Measurements from ENCODE around the gene GRAMD1A.

Gene GRAMD1A

GRCh38 chr19:35038623-35039512 lies 38.7 kb downstream of the GRAMD1A start:
- Histone ChIP-seq H4K91ac (ENCODE audit: low read depth, low read length, poor library complexity) (no peak overlapping the region), H2BK15ac (ENCODE audit: low read length) (peak overlapping the region; percentile 85), H3K14ac (ENCODE audit: low read length) (no peak overlapping the region), H3K27ac (replicated peaks; ENCODE audit: low read length) (no peak overlapping the region), H3K4me2 (ENCODE audit: insufficient read depth, low read length, poor library complexity, severe bottlenecking) (no peak overlapping the region), H2AFZ (ENCODE audit: low read length) (no peak overlapping the region), H3K4me1 (ENCODE audit: control insufficient read depth in 2 of 2, insufficient read depth in 1 of 2, low read depth in 1 of 2, low read length in 2 of 2) (peaks cover 14 to 17% of the 10 kb centered on the region in 2 donors), H2BK12ac (ENCODE audit: low read length) (peak overlapping the region; percentile 7), H3K9me3 (replicated peaks in 1 of 2; ENCODE audit: control insufficient read depth in 2 of 2, insufficient read depth in 1 of 2, low read depth in 1 of 2, low read length in 2 of 2) (no peaks in the 10 kb centered on the region), H3K18ac (ENCODE audit: low read length) (peak overlapping the region; percentile 59), H2BK120ac (ENCODE audit: low read depth, low read length) (peak overlapping the region; percentile 31), H3K23ac (ENCODE audit: low read depth, low read length, poor library complexity) (peak overlapping the region; percentile 89), H3K36me3 (replicated peaks in 1 of 2; ENCODE audit: control insufficient read depth in 2 of 2, insufficient read depth in 2 of 2, low read length in 2 of 2) (no peaks in the 10 kb centered on the region), H3K4ac (ENCODE audit: low read length) (peak overlapping the region; percentile 23), H3K9ac (ENCODE audit: low read depth, low read length, poor library complexity) (peak overlapping the region; percentile 53), H3K79me1 (ENCODE audit: low read depth, low read length) (peaks cover 2% of the 10 kb centered on the region), H2BK5ac (ENCODE audit: low read length) (peak overlapping the region; percentile 53), H4K8ac (ENCODE audit: low read depth, low read length) (no peak overlapping the region), H3K27me3 (ENCODE audit: control insufficient read depth in 3 of 3, insufficient read depth in 3 of 3, low read depth in 1 of 3, low read length in 3 of 3) (peaks cover 0 to 10% (median 0%) of the 10 kb centered on the region in 3 experiments), H2AK5ac (ENCODE audit: low read depth, low read length) (peak overlapping the region; percentile 71), H3K4me3 (ENCODE audit: low read length in 2 of 2) (no peak overlapping the region)
- no peak for DNase-seq (ENCODE audit: low spot score)
- WGBS, 2 donors (ENCODE audit: extremely low coverage in 2 of 2, insufficient read length in 2 of 2, insufficient replicate concordance in 1 of 2): no CpG with 5 or more reads among the region's 17 CpGs

- peak overlapping the region; percentile 31 for H2BK120ac ChIP-seq (ENCODE audit: low read depth, low read length)
- H3K23ac ChIP-seq (ENCODE audit: low read depth, low read length, poor library complexity): peak overlapping the region; percentile 90
- H3K79me1 ChIP-seq (ENCODE audit: low read depth, low read length): peaks cover 2% of the 10 kb centered on the region
- H4K8ac ChIP-seq (ENCODE audit: low read depth, low read length): no peak overlapping the region
- H3K4me1 ChIP-seq (ENCODE audit: control insufficient read depth in 2 of 2, insufficient read depth in 1 of 2, low read depth in 1 of 2, low read length in 2 of 2): peaks cover 14 to 17% of the 10 kb centered on the region in 2 donors
- H3K14ac ChIP-seq (ENCODE audit: low read length): no peak overlapping the region
- H2BK5ac ChIP-seq (ENCODE audit: low read length): peak overlapping the region; percentile 5
- H3K4ac ChIP-seq (ENCODE audit: low read length): peak overlapping the region; percentile 89
- H3K4me2 ChIP-seq (ENCODE audit: insufficient read depth, low read length, poor library complexity, severe bottlenecking): peak overlapping the region; percentile 57
- H3K36me3 ChIP-seq (replicated peaks in 1 of 2; ENCODE audit: control insufficient read depth in 2 of 2, insufficient read depth in 2 of 2, low read length in 2 of 2): no peaks in the 10 kb centered on the region
- H3K18ac ChIP-seq (ENCODE audit: low read length): peak overlapping the region; percentile 74
- WGBS, 2 donors (ENCODE audit: extremely low coverage in 2 of 2, insufficient read length in 2 of 2, insufficient replicate concordance in 1 of 2): no CpG with 5 or more reads among the region's 39 CpGs
- peak overlapping the region; percentile 38 for H4K91ac ChIP-seq (ENCODE audit: low read depth, low read length, poor library complexity)
- no peak for DNase-seq (ENCODE audit: low spot score)
- peak overlapping the region; percentile 94 for H2AFZ ChIP-seq (ENCODE audit: low read length)
- peak overlapping the region; percentile 86 for H2BK15ac ChIP-seq (ENCODE audit: low read length)
- H3K27ac ChIP-seq (replicated peaks; ENCODE audit: low read length): no peak overlapping the region
- H3K9me3 ChIP-seq (replicated peaks in 1 of 2; ENCODE audit: control insufficient read depth in 2 of 2, insufficient read depth in 1 of 2, low read depth in 1 of 2, low read length in 2 of 2): no peaks in the 10 kb centered on the region
- peaks cover 0 to 10% (median 0%) of the 10 kb centered on the region in 3 experiments for H3K27me3 ChIP-seq (ENCODE audit: control insufficient read depth in 3 of 3, insufficient read depth in 3 of 3, low read depth in 1 of 3, low read length in 3 of 3)
- H3K9ac ChIP-seq (ENCODE audit: low read depth, low read length, poor library complexity): peak overlapping the region; percentile 63
- H3K4me3 ChIP-seq (ENCODE audit: low read length in 2 of 2): peak overlapping the region in 1 of 2 donors; percentile 29
- peak overlapping the region; percentile 22 for H2BK12ac ChIP-seq (ENCODE audit: low read length)
- H2AK5ac ChIP-seq (ENCODE audit: low read depth, low read length): peak overlapping the region; percentile 96
Observed at GRCh38 chr19:35039881-35040825, 40.0 kb downstream of the GRAMD1A start.

- Histone ChIP-seq H3K4me3 (ENCODE audit: low read length in 2 of 2) (no peak overlapping the region), H3K79me1 (ENCODE audit: low read depth, low read length) (peaks cover 2% of the 10 kb centered on the region), H3K23ac (ENCODE audit: low read depth, low read length, poor library complexity) (peak overlapping the region; percentile 90), H2AFZ (ENCODE audit: low read length) (peak overlapping the region; percentile 94), H2BK120ac (ENCODE audit: low read depth, low read length) (peak overlapping the region; percentile 77), H3K4me1 (ENCODE audit: control insufficient read depth in 2 of 2, insufficient read depth in 1 of 2, low read depth in 1 of 2, low read length in 2 of 2) (peaks cover 14 to 17% of the 10 kb centered on the region in 2 donors), H3K27me3 (ENCODE audit: control insufficient read depth in 3 of 3, insufficient read depth in 3 of 3, low read depth in 1 of 3, low read length in 3 of 3) (peaks cover 0 to 10% (median 0%) of the 10 kb centered on the region in 3 experiments), H4K8ac (ENCODE audit: low read depth, low read length) (peak overlapping the region; percentile 54), H3K4me2 (ENCODE audit: insufficient read depth, low read length, poor library complexity, severe bottlenecking) (peak overlapping the region; percentile 48), H3K4ac (ENCODE audit: low read length) (peak overlapping the region; percentile 89), H2BK12ac (ENCODE audit: low read length) (peak overlapping the region; percentile 86), H3K14ac (ENCODE audit: low read length) (no peak overlapping the region), H3K9ac (ENCODE audit: low read depth, low read length, poor library complexity) (peak overlapping the region; percentile 63), H2BK15ac (ENCODE audit: low read length) (peak overlapping the region; percentile 86), H2BK5ac (ENCODE audit: low read length) (peak overlapping the region; percentile 5), H4K91ac (ENCODE audit: low read depth, low read length, poor library complexity) (no peak overlapping the region), H3K18ac (ENCODE audit: low read length) (peak overlapping the region; percentile 73), H3K27ac (replicated peaks; ENCODE audit: low read length) (no peak overlapping the region), H3K36me3 (replicated peaks in 1 of 2; ENCODE audit: control insufficient read depth in 2 of 2, insufficient read depth in 2 of 2, low read length in 2 of 2) (no peaks in the 10 kb centered on the region), H2AK5ac (ENCODE audit: low read depth, low read length) (peak overlapping the region; percentile 97), H3K9me3 (replicated peaks in 1 of 2; ENCODE audit: control insufficient read depth in 2 of 2, insufficient read depth in 1 of 2, low read depth in 1 of 2, low read length in 2 of 2) (no peaks in the 10 kb centered on the region)
- WGBS, 2 donors (ENCODE audit: extremely low coverage in 2 of 2, insufficient read length in 2 of 2, insufficient replicate concordance in 1 of 2): no CpG with 5 or more reads among the region's 36 CpGs
- no peak for DNase-seq (ENCODE audit: low spot score)
Observed at GRCh38 chr19:35040826-35041547, 40.9 kb downstream of the GRAMD1A start.

Measured in neuronal stem cell (in vitro differentiated cells).